K562 (cell line): ENCODE data around the gene ZSCAN21. TPM values are rescaled to one million over a fixed set of nuclear protein-coding genes. Genes with fewer than 3 reads are reported as not detected.

ENCODE experiments used
- BRF1 ChIP-seq: IDR thresholded peaks from 3 replicates; pipeline ENCODE4 v1.6.1; 2011; ENCODE audit warnings: borderline replicate concordance, mild to moderate bottlenecking; ENCODE audit not compliant: insufficient read length; ENCODE audit errors: extremely low read depth
- FOXJ2 ChIP-seq: fragments of 200-800 bp; sonication (Bioruptor generic); IDR thresholded peaks from 2 replicates; pipeline ENCODE4 v1.6.1; 2016; ENCODE audit warnings: missing genetic modification characterization, missing compliant biosample characterization
- GATAD2B ChIP-seq: fragments of 450-650 bp; IDR thresholded peaks from 2 replicates; pipeline ENCODE4 v1.6.1; 2017; ENCODE audit warnings: mild to moderate bottlenecking, borderline replicate concordance
- HMGXB4 ChIP-seq: sonication (generic); formaldehyde crosslinking; IDR thresholded peaks from 2 replicates; pipeline ENCODE4 v1.8.1; 2023; ENCODE audit warnings: mild to moderate bottlenecking, missing genetic modification reagents
- HNRNPL ChIP-seq: fragments of 200-400 bp; formaldehyde crosslinking; IDR thresholded peaks from 2 replicates; pipeline ENCODE4 v1.6.1; 2017; ENCODE audit warnings: low read depth, mild to moderate bottlenecking, low read length
- PTRF ChIP-seq: fragments of 450-650 bp; IDR thresholded peaks from 2 replicates; pipeline ENCODE4 v1.6.1; 2016; ENCODE audit warnings: mild to moderate bottlenecking, missing genetic modification characterization, missing compliant biosample characterization
- RUNX1 ChIP-seq: sonication (generic); IDR thresholded peaks from 2 replicates; pipeline ENCODE4 v1.6.1; 2016; ENCODE audit warnings: antibody characterized with exemption, low read depth
- SRSF1 ChIP-seq: fragments of 200-400 bp; formaldehyde crosslinking; IDR thresholded peaks from 2 replicates; pipeline ENCODE4 v1.6.1; 2017; ENCODE audit warnings: mild to moderate bottlenecking, low read depth, low read length, moderate library complexity
- TCF3 ChIP-seq: sonication (generic); formaldehyde crosslinking; IDR thresholded peaks from 2 replicates; pipeline ENCODE4 v1.4.0; 2020; ENCODE audit warnings: mild to moderate bottlenecking, missing genetic modification reagents
- TSHZ1 ChIP-seq: fragments of 250-450 bp; sonication (Bioruptor Pico); IDR thresholded peaks from 2 replicates; pipeline ENCODE4 v1.4.0; 2020; ENCODE audit warnings: mild to moderate bottlenecking, moderate library complexity
- U2AF1 ChIP-seq: fragments of 200-400 bp; formaldehyde crosslinking; optimal IDR thresholded peaks from 2 replicates; pipeline ENCODE3; 2017; ENCODE audit warnings: mild to moderate bottlenecking, low read depth, low read length, moderate library complexity
- ZC3H11A ChIP-seq: IDR thresholded peaks from 2 replicates; pipeline ENCODE4 v1.6.1; 2012; ENCODE audit warnings: low read depth, low read length, improper control_type of control experiment
- ZNF133 ChIP-seq: fragments of 250-450 bp; sonication (Bioruptor Pico); IDR thresholded peaks from 2 replicates; pipeline ENCODE4 v1.4.0; 2020; ENCODE audit warnings: mild to moderate bottlenecking
- ZNF197 ChIP-seq: fragments of 200-800 bp; sonication (Bioruptor generic); IDR thresholded peaks from 2 replicates; pipeline ENCODE4 v1.6.1; 2016; ENCODE audit warnings: low read depth, missing genetic modification characterization, missing compliant biosample characterization
- ZNF644 ChIP-seq: fragments of 200-800 bp; sonication (Bioruptor generic); IDR thresholded peaks from 2 replicates; pipeline ENCODE4 v1.6.1; 2016; ENCODE audit warnings: low read depth, missing genetic modification characterization, missing compliant biosample characterization
- ZNF668 ChIP-seq: fragments of 250-450 bp; sonication (Bioruptor Pico); IDR thresholded peaks from 2 replicates; pipeline ENCODE4 v1.8.0; 2022; ENCODE audit warnings: mild to moderate bottlenecking, inconsistent platforms
- polyA plus RNA-seq, 8 experiments: library from polyadenylated mRNA; depleted of rRNA in 4 of 8; stranded (reverse) in 5 of 8; unstranded in 3 of 8; fragments of >200 nt; fragmentation: Nextera tagmentation in 2 of 8; fragmentation: Illumina TruSeq in 1 of 8; extraction: Ambion mirVana in 2 of 8; extraction: Trizol in 1 of 8; gene quantifications; 2 replicates each; pipeline versions ENCODE4 v1.2.1 to v1.2.3, GENCODE V29; 2011 to 2014; ENCODE audit warnings: inconsistent platforms in 1 of 8, missing spikeins in 1 of 8
- total RNA-seq, 7 experiments: library from RNA; depleted of rRNA in 6 of 7; stranded (reverse); fragments of >200 nt in 6 of 7; fragmentation: Illumina TruSeq in 2 of 7; extraction: Trizol in 2 of 7; gene quantifications; 2 replicates each; pipeline versions ENCODE4 v1.2.1 to v1.2.3, GENCODE V29; 2011 to 2021; ENCODE audit warnings: low replicate concordance in 1 of 7
- TF ChIP-seq, protein P1 (sequence below), 3 experiments: fragments of 200-800 bp in 1 of 3; sonication (Bioruptor generic) in 1 of 3; sonication (generic) in 1 of 3; formaldehyde crosslinking in 1 of 3; IDR thresholded peaks; 2 replicates each; pipeline versions ENCODE4 v1.6.1 to v1.8.0; 2016 to 2022; ENCODE audit warnings: mild to moderate bottlenecking in 2 of 3, missing compliant biosample characterization in 2 of 3, missing genetic modification characterization in 2 of 3, missing genetic modification reagents in 1 of 3
- TF ChIP-seq, protein P2 (sequence below): fragments of 450-650 bp; IDR thresholded peaks from 2 replicates; pipeline ENCODE4 v1.6.1; 2016; ENCODE audit warnings: mild to moderate bottlenecking

Gene ZSCAN21
- total and polyA plus RNA-seq, 9 of the 15 experiments (the other 6 are each of a cell fraction or from before 2014, with no cell fraction given): 5.9 to 15.5 (median 13.2) TPM

GRCh38 chr7:100071018-100071723 lies 21.6 kb downstream of the ZSCAN21 start (continued):
- no peak for TF ChIP-seq TSHZ1
- TF ChIP-seq TCF3 (CRISPR knock-in tag): no peak
- no peak for TF ChIP-seq ZNF133 (CRISPR knock-in tag)
- TF ChIP-seq BRF1: no peak
- no peak for TF ChIP-seq PTRF (tag)
- TF ChIP-seq ZNF197 (CRISPR knock-in tag): no peak
- TF ChIP-seq GATAD2B: no peak
- TF ChIP-seq HNRNPL: no peak
- no peak for TF ChIP-seq FOXJ2 (tag)
- TF ChIP-seq, protein P1, sequence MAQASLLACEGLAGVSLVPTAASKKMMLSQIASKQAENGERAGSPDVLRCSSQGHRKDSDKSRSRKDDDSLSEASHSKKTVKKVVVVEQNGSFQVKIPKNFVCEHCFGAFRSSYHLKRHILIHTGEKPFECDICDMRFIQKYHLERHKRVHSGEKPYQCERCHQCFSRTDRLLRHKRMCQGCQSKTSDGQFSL (CRISPR knock-in tag; IDR thresholded peaks at IDR 0.05): no peak
- TF ChIP-seq, protein P1 (tag; IDR thresholded peaks at IDR 0.05): no peak
- no peak for TF ChIP-seq ZNF668
- no peak for TF ChIP-seq RUNX1
- TF ChIP-seq ZC3H11A: 0 out of 2 replicates have a peak, but pooled peaks have one; percentile 46
- no peak for TF ChIP-seq SRSF1
- TF ChIP-seq U2AF1: no peak
- TF ChIP-seq, protein P2, sequence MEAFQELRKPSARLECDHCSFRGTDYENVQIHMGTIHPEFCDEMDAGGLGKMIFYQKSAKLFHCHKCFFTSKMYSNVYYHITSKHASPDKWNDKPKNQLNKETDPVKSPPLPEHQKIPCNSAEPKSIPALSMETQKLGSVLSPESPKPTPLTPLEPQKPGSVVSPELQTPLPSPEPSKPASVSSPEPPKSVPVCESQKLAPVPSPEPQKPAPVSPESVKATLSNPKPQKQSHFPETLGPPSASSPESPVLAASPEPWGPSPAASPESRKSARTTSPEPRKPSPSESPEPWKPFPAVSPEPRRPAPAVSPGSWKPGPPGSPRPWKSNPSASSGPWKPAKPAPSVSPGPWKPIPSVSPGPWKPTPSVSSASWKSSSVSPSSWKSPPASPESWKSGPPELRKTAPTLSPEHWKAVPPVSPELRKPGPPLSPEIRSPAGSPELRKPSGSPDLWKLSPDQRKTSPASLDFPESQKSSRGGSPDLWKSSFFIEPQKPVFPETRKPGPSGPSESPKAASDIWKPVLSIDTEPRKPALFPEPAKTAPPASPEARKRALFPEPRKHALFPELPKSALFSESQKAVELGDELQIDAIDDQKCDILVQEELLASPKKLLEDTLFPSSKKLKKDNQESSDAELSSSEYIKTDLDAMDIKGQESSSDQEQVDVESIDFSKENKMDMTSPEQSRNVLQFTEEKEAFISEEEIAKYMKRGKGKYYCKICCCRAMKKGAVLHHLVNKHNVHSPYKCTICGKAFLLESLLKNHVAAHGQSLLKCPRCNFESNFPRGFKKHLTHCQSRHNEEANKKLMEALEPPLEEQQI: no peak
- no peak for TF ChIP-seq ZNF644 (tag)
- no peak for TF ChIP-seq HMGXB4 (CRISPR knock-in tag)
